GM12878 (cell line): Measurements from ENCODE around the gene DUOX2. TPM values are rescaled to one million over a fixed set of nuclear protein-coding genes. Genes with fewer than 3 reads are reported as not detected.

Source experiments
- ATAC-seq: fragments of 200-7000 bp; cut with Tn5 transposase; 3 replicates; pipeline ENCODE4 v1.9.1; 2020; ENCODE audit warnings: mild to moderate bottlenecking, moderate library complexity
- BruUV-seq: library from RNA; stranded (reverse); fragments of 400-500 nt; replicated peaks from 2 replicates; lab custom pipeline; 2021; lab: Mats Ljungman, UMichigan
- CTCF ChIA-PET: fragments of 300-600 bp; sonication (Branson Sonifier 250); formaldehyde crosslinking; extraction: SDS; loops from one replicate; lab custom pipeline; 2021; ENCODE audit warnings: inconsistent platforms; lab: Yijun Ruan, JAX
- POLR2A ChIA-PET: fragments of 350-600 bp; formaldehyde crosslinking; extraction: SDS; loops from one replicate; lab custom pipeline; 2021; ENCODE audit warnings: inconsistent platforms; lab: Charles Lee
- RAD21 ChIA-PET: fragments of 300-600 bp; sonication (Branson Sonifier 250); formaldehyde crosslinking; loops from one replicate; lab custom pipeline; 2023; ENCODE audit warnings: antibody characterized with exemption; ENCODE audit not compliant: unreplicated experiment; lab: Charles Lee
- SMC1A ChIA-PET: fragments of 300-600 bp; sonication (Branson Sonifier 250); formaldehyde crosslinking; loops from one replicate; lab custom pipeline; 2023; ENCODE audit not compliant: unreplicated experiment, uncharacterized antibody; lab: Charles Lee
- DNase-seq: peaks from one replicate; pipeline ENCODE4 v3.0.0-alpha.2; 2011; ENCODE audit warnings: low read depth, low spot score
- FAIRE-seq: peaks from 3 replicates; lab custom pipeline; 2011; peaks lifted over from hg19 to GRCh38; lab: Jason Lieb, UNC
- H2AFZ ChIP-seq: 2 replicates; pipeline ENCODE4 v1.6.0; 2011; ENCODE audit warnings: low read depth, low read length, control low read depth; ENCODE audit not compliant: control insufficient read depth
- H3K27ac ChIP-seq: 2 replicates; pipeline ENCODE4 v1.5.1; 2011; ENCODE audit warnings: control low read depth; ENCODE audit not compliant: control insufficient read depth, insufficient read depth
- H3K27me3 ChIP-seq, 2 experiments: replicated peaks in 1 of 2; 2 replicates each; pipeline versions ENCODE4 v1.6.0 to v1.6.1; 2011; ENCODE audit warnings: low read length in 1 of 2; ENCODE audit not compliant: control insufficient read depth in 2 of 2, insufficient read depth in 2 of 2
- H3K36me3 ChIP-seq, 2 experiments: 2 replicates each; pipeline ENCODE4 v1.5.1; 2011; ENCODE audit warnings: low read length in 1 of 2; ENCODE audit not compliant: control insufficient read depth in 2 of 2, insufficient read depth in 2 of 2
- H3K4me1 ChIP-seq: 2 replicates; pipeline ENCODE4 v1.6.1; 2011; ENCODE audit warnings: mild to moderate bottlenecking, low read length, moderate library complexity, mixed read lengths; ENCODE audit not compliant: control insufficient read depth, insufficient read depth
- H3K4me2 ChIP-seq: 2 replicates; pipeline ENCODE4 v1.6.0; 2011; ENCODE audit warnings: control low read depth; ENCODE audit not compliant: control insufficient read depth, insufficient read depth
- H3K4me3 ChIP-seq: fragments of 200-600 bp; sonication (generic); 2 replicates; pipeline ENCODE4 v1.5.1; 2016
- H3K79me2 ChIP-seq: 2 replicates; pipeline ENCODE4 v1.6.0; 2011; ENCODE audit warnings: low read length; ENCODE audit not compliant: control insufficient read depth, insufficient read depth
- H3K9ac ChIP-seq: 2 replicates; pipeline ENCODE4 v1.8.0; 2011; ENCODE audit warnings: low read length, control low read depth, mixed read lengths; ENCODE audit not compliant: control insufficient read depth, insufficient read depth
- H3K9me3 ChIP-seq: replicated peaks from 3 replicates; pipeline ENCODE4 v1.5.1; 2011; ENCODE audit warnings: mild to moderate bottlenecking, low read length; ENCODE audit not compliant: control insufficient read depth, insufficient read depth
- H4K20me1 ChIP-seq: 2 replicates; pipeline ENCODE4 v1.6.0; 2011; ENCODE audit not compliant: control insufficient read depth, insufficient read depth
- GATAD2B ChIP-seq: fragments of 450-650 bp; conservative IDR thresholded peaks from 2 replicates; pipeline ENCODE4 v1.6.1; 2017; ENCODE audit warnings: low read depth, mild to moderate bottlenecking, moderate library complexity
- LARP7 ChIP-seq: fragments of 450-650 bp; IDR thresholded peaks from 2 replicates; pipeline ENCODE4 v1.6.1; 2017; ENCODE audit warnings: mild to moderate bottlenecking
- MEF2B ChIP-seq: fragments of 450-650 bp; IDR thresholded peaks from 2 replicates; pipeline ENCODE4 v1.6.1; 2018; ENCODE audit warnings: mild to moderate bottlenecking, moderate library complexity; ENCODE audit not compliant: partially characterized antibody, poor library complexity, severe bottlenecking
- MTA2 ChIP-seq: fragments of 450-650 bp; IDR thresholded peaks from 2 replicates; pipeline ENCODE4 v1.6.1; 2016; ENCODE audit warnings: low read depth, mild to moderate bottlenecking, moderate library complexity
- NFYB ChIP-seq: IDR thresholded peaks from 2 replicates; pipeline ENCODE4 v1.6.1; 2011; ENCODE audit warnings: low read depth, mild to moderate bottlenecking, low read length, improper control_type of control experiment, moderate library complexity; ENCODE audit not compliant: insufficient read depth
- PML ChIP-seq: IDR thresholded peaks from 2 replicates; pipeline ENCODE4 v1.6.1; 2012; ENCODE audit warnings: low read length, inconsistent platforms
- RELA ChIP-seq: fragments of 450-650 bp; IDR thresholded peaks from 2 replicates; pipeline ENCODE4 v1.8.0; 2014; ENCODE audit warnings: borderline replicate concordance; ENCODE audit not compliant: partially characterized antibody
- SIX5 ChIP-seq: IDR thresholded peaks from 2 replicates; pipeline ENCODE4 v1.6.1; 2011; ENCODE audit warnings: mild to moderate bottlenecking, low read depth, low read length, moderate library complexity; ENCODE audit not compliant: severe bottlenecking
- SREBF1 ChIP-seq: IDR thresholded peaks from 2 replicates; pipeline ENCODE4 v1.6.1; 2012; ENCODE audit warnings: mild to moderate bottlenecking, low read length
- WGBS: methylation state at CpG from one replicate; pipeline ENCODE4 v1.1.6; 2016; ENCODE audit warnings: low lambda C conversion rate; ENCODE audit not compliant: insufficient replicate concordance, insufficient coverage; ENCODE audit errors: missing lambda C conversion rate; 5-methylcytosine and 5-hydroxymethylcytosine counted together
- in situ Hi-C: fragments of 300-500 bp; cut with MboI; formaldehyde crosslinking; loops from 9 replicates; pipeline ENCODE4 v1.14.3; 2018; ENCODE audit warnings: mixed read lengths
- intact Hi-C: fragments of 100-400 bp; cut with micrococcal nuclease; formaldehyde crosslinking; loops from one replicate; pipeline ENCODE4 v1.14.2; 2022; ENCODE audit not compliant: unreplicated experiment
- polyA plus RNA-seq, 11 experiments: library from polyadenylated mRNA; depleted of rRNA in 4 of 11; unstranded in 6 of 11; stranded (reverse) in 5 of 11; fragments of >200 nt; fragmentation: Nextera tagmentation in 4 of 11; fragmentation: Illumina TruSeq in 1 of 11; extraction: Ambion mirVana in 4 of 11; extraction: Trizol in 1 of 11; gene quantifications; 1 replicate in 1 of 11; 2 replicates in 10 of 11; pipeline versions ENCODE4 v1.2.1 to v1.2.3, GENCODE V29; 2011 to 2016; ENCODE audit warnings: inconsistent platforms in 2 of 11, missing spikeins in 2 of 11, low read depth in 1 of 11
- total RNA-seq, 4 experiments: library from RNA; depleted of rRNA in 3 of 4; stranded (reverse); fragments of >200 nt in 3 of 4; fragmentation: Illumina TruSeq in 1 of 4; extraction: Trizol in 1 of 4; gene quantifications; 2 replicates each; pipeline versions ENCODE4 v1.2.1 to v1.2.3, GENCODE V29; 2013 to 2021
- TF ChIP-seq, protein P1 (sequence below): fragments of 450-650 bp; IDR thresholded peaks from 2 replicates; pipeline ENCODE4 v1.6.1; 2017; ENCODE audit warnings: mild to moderate bottlenecking, low read depth, inconsistent platforms; ENCODE audit not compliant: poor library complexity, severe bottlenecking
- TF ChIP-seq, protein P2 (sequence below): fragments of 450-650 bp; IDR thresholded peaks from 2 replicates; pipeline ENCODE4 v1.6.1; 2018; ENCODE audit warnings: mild to moderate bottlenecking, low read depth, moderate library complexity; ENCODE audit not compliant: partially characterized antibody
- TF ChIP-seq, protein P3 (sequence below): IDR thresholded peaks from 2 replicates; pipeline ENCODE4 v1.6.1; 2011; ENCODE audit warnings: borderline replicate concordance, low read depth, mild to moderate bottlenecking, moderate library complexity, low read length; ENCODE audit not compliant: insufficient read depth, poor library complexity, severe bottlenecking

Gene DUOX2
- total and polyA plus RNA-seq, 10 of the 15 experiments (the other 5 are each of a cell fraction or from before 2014, with no cell fraction given), result 0.05 TPM; not detected in 9

DNA sequence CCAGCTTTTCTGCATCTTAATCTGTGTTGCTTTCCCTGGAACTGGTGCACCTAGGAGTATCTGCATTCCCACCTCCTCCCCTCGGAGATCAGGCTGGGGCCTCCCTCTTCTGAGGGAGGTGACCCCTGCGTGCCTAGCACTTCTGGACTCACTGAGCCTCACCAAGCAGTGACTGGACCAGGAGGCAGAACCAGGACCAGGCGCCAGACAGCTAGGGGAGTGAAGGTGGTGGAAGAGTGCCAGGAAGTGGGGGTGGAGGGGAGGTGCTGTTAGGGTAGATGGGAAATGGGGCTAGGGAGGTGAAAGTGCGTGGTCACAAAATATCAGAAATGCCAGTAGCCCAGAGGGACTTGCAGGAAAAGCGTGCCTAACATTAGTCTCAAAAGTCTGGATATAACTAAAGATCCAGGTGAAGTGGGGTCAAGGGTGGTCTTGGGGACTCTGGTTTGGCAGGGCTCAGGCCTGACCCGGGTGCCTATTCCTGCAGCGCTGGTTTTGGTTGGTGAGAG, 1.4 kb upstream of the DUOX2 start:
- Histone ChIP-seq H3K4me1 (no peaks in the 10 kb centered on the region; the same call in 1 of the 2 replicates), H2AFZ (no peak overlapping the region), H3K4me3 (no peak overlapping the region), H3K4me2 (no peak overlapping the region), H3K9ac (no peak overlapping the region), H3K36me3 (no peaks in the 10 kb centered on the region), H4K20me1 (no peaks in the 10 kb centered on the region), H3K79me2 (no peaks in the 10 kb centered on the region), H3K27me3 (peaks cover 24 to 39% of the 10 kb centered on the region in 2 experiments), H3K27ac (no peak overlapping the region), H3K9me3 (no peaks in the 10 kb centered on the region)
- intact Hi-C loops, result no loop called here
- no peak for ATAC-seq
- no TSS peak for BruUV-seq
- ChIA-PET SMC1A (no interaction called here), POLR2A (no interaction called here), CTCF (interaction anchor here (1.3 kb wide), 1 partner anchor 11 kb away, joined by 5 read pairs; no protein-coding TSS in a partner anchor), RAD21 (no interaction called here)
- no peak for FAIRE-seq
- TF ChIP-seq RELA (no peak), MEF2B (no peak), GATAD2B (no peak), NFYB (no peak), MTA2 (no peak), PML (no peak), LARP7 (no peak), SIX5 (no peak), SREBF1 (no peak)
- TF ChIP-seq, protein P1, sequence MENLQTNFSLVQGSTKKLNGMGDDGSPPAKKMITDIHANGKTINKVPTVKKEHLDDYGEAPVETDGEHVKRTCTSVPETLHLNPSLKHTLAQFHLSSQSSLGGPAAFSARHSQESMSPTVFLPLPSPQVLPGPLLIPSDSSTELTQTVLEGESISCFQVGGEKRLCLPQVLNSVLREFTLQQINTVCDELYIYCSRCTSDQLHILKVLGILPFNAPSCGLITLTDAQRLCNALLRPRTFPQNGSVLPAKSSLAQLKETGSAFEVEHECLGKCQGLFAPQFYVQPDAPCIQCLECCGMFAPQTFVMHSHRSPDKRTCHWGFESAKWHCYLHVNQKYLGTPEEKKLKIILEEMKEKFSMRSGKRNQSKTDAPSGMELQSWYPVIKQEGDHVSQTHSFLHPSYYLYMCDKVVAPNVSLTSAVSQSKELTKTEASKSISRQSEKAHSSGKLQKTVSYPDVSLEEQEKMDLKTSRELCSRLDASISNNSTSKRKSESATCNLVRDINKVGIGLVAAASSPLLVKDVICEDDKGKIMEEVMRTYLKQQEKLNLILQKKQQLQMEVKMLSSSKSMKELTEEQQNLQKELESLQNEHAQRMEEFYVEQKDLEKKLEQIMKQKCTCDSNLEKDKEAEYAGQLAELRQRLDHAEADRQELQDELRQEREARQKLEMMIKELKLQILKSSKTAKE, result no peak
- TF ChIP-seq, protein P2, sequence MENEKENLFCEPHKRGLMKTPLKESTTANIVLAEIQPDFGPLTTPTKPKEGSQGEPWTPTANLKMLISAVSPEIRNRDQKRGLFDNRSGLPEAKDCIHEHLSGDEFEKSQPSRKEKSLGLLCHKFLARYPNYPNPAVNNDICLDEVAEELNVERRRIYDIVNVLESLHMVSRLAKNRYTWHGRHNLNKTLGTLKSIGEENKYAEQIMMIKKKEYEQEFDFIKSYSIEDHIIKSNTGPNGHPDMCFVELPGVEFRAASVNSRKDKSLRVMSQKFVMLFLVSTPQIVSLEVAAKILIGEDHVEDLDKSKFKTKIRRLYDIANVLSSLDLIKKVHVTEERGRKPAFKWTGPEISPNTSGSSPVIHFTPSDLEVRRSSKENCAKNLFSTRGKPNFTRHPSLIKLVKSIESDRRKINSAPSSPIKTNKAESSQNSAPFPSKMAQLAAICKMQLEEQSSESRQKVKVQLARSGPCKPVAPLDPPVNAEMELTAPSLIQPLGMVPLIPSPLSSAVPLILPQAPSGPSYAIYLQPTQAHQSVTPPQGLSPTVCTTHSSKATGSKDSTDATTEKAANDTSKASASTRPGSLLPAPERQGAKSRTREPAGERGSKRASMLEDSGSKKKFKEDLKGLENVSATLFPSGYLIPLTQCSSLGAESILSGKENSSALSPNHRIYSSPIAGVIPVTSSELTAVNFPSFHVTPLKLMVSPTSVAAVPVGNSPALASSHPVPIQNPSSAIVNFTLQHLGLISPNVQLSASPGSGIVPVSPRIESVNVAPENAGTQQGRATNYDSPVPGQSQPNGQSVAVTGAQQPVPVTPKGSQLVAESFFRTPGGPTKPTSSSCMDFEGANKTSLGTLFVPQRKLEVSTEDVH, result no peak
- TF ChIP-seq, protein P3, sequence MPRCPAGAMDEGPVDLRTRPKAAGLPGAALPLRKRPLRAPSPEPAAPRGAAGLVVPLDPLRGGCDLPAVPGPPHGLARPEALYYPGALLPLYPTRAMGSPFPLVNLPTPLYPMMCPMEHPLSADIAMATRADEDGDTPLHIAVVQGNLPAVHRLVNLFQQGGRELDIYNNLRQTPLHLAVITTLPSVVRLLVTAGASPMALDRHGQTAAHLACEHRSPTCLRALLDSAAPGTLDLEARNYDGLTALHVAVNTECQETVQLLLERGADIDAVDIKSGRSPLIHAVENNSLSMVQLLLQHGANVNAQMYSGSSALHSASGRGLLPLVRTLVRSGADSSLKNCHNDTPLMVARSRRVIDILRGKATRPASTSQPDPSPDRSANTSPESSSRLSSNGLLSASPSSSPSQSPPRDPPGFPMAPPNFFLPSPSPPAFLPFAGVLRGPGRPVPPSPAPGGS, result no peak
- in situ Hi-C loops, result loop anchor here (10.0 kb wide), 1 partner anchor 59 kb away; no protein-coding TSS in a partner anchor
- WGBS, result 44% methylated on average over 6 of the region's 7 CpGs
- no peak for DNase-seq
